HUES48 (cell line): ENCODE results near the gene TNIK.

Experiments used
- H3K27ac ChIP-seq: one replicate; pipeline ENCODE4 v1.7.0; 2013; ENCODE audit warnings: low read depth, low read length, inconsistent platforms
- H3K27me3 ChIP-seq: 2 replicates; pipeline ENCODE4 v1.6.1; 2013; ENCODE audit warnings: mild to moderate bottlenecking, low read length; ENCODE audit not compliant: control insufficient read depth, insufficient read depth
- H3K36me3 ChIP-seq: 2 replicates; pipeline ENCODE4 v1.6.1; 2013; ENCODE audit warnings: low read length; ENCODE audit not compliant: control insufficient read depth, insufficient read depth
- H3K4me1 ChIP-seq: 2 replicates; pipeline ENCODE4 v1.6.1; 2013; ENCODE audit warnings: mild to moderate bottlenecking, low read length; ENCODE audit not compliant: control insufficient read depth, insufficient read depth
- H3K4me3 ChIP-seq: 2 replicates; pipeline ENCODE4 v1.5.1; 2013; ENCODE audit warnings: mild to moderate bottlenecking, low read depth, low read length
- H3K9ac ChIP-seq: 2 replicates; pipeline ENCODE4 v1.6.1; 2013; ENCODE audit warnings: mild to moderate bottlenecking, low read depth, low read length, moderate library complexity
- H3K9me3 ChIP-seq: 2 replicates; pipeline ENCODE4 v1.6.1; 2013; ENCODE audit warnings: low read length; ENCODE audit not compliant: control insufficient read depth, insufficient read depth

TNIK gene

GRCh38 chr3:171088964-171089754 lies 371.0 kb downstream of the TNIK start:
- no peak overlapping the region for H3K9ac ChIP-seq
- no peaks in the 10 kb centered on the region for H3K9me3 ChIP-seq
- no peaks in the 10 kb centered on the region for H3K27me3 ChIP-seq
- H3K27ac ChIP-seq = no peak overlapping the region
- H3K4me1 ChIP-seq = peaks cover 6% of the 10 kb centered on the region; the same call in 1 of the 2 replicates
- no peaks in the 10 kb centered on the region for H3K36me3 ChIP-seq
- H3K4me3 ChIP-seq = no peak overlapping the region

- no peak overlapping the region for H3K4me3 ChIP-seq
- no peaks in the 10 kb centered on the region for H3K27me3 ChIP-seq
- H3K27ac ChIP-seq = no peak overlapping the region
- peaks cover 2% of the 10 kb centered on the region; the same call in 1 of the 2 replicates for H3K4me1 ChIP-seq
- H3K9me3 ChIP-seq = no peaks in the 10 kb centered on the region
- peaks cover 3% of the 10 kb centered on the region; the same call in 1 of the 2 replicates for H3K36me3 ChIP-seq
- H3K9ac ChIP-seq = no peak overlapping the region
Observed at GRCh38 chr3:171088496-171088895, 371.7 kb downstream of the TNIK start.

GRCh38 chr3:171086914-171087313 lies 373.3 kb downstream of the TNIK start:
- Histone ChIP-seq H3K4me3 (no peak overlapping the region), H3K9me3 (no peaks in the 10 kb centered on the region), H3K27ac (no peak overlapping the region), H3K9ac (no peak overlapping the region), H3K27me3 (no peaks in the 10 kb centered on the region), H3K36me3 (peaks cover 3% of the 10 kb centered on the region; the same call in 1 of the 2 replicates), H3K4me1 (no peaks in the 10 kb centered on the region)

GRCh38 chr3:171077261-171077660 lies 382.9 kb downstream of the TNIK start:
- no peaks in the 10 kb centered on the region for H3K36me3 ChIP-seq
- no peaks in the 10 kb centered on the region for H3K27me3 ChIP-seq
- H3K4me3 ChIP-seq = no peak overlapping the region
- H3K9me3 ChIP-seq = no peaks in the 10 kb centered on the region
- H3K27ac ChIP-seq = no peak overlapping the region
- H3K4me1 ChIP-seq = no peaks in the 10 kb centered on the region
- no peak overlapping the region for H3K9ac ChIP-seq

- Histone ChIP-seq H3K4me3 (no peak overlapping the region), H3K27ac (no peak overlapping the region), H3K9me3 (no peaks in the 10 kb centered on the region), H3K36me3 (no peaks in the 10 kb centered on the region), H3K4me1 (no peaks in the 10 kb centered on the region), H3K9ac (no peak overlapping the region), H3K27me3 (no peaks in the 10 kb centered on the region)
Observed at GRCh38 chr3:171072432-171072831, 387.8 kb downstream of the TNIK start.

- Histone ChIP-seq H3K4me1 (no peaks in the 10 kb centered on the region), H3K36me3 (no peaks in the 10 kb centered on the region), H3K4me3 (no peak overlapping the region), H3K9ac (no peak overlapping the region), H3K9me3 (no peaks in the 10 kb centered on the region), H3K27ac (no peak overlapping the region), H3K27me3 (no peaks in the 10 kb centered on the region)
Observed at GRCh38 chr3:171068658-171069057, 391.5 kb downstream of the TNIK start.

GRCh38 chr3:171066206-171066605 lies 394.0 kb downstream of the TNIK start:
- no peaks in the 10 kb centered on the region for H3K27me3 ChIP-seq
- H3K4me3 ChIP-seq = no peak overlapping the region
- no peak overlapping the region for H3K9ac ChIP-seq
- no peaks in the 10 kb centered on the region for H3K36me3 ChIP-seq
- H3K4me1 ChIP-seq = peaks cover 13% of the 10 kb centered on the region
- H3K27ac ChIP-seq = no peak overlapping the region
- no peaks in the 10 kb centered on the region for H3K9me3 ChIP-seq

- Histone ChIP-seq H3K4me1 (peaks cover 18% of the 10 kb centered on the region), H3K9ac (no peak overlapping the region), H3K9me3 (no peaks in the 10 kb centered on the region), H3K27me3 (no peaks in the 10 kb centered on the region), H3K36me3 (no peaks in the 10 kb centered on the region), H3K4me3 (no peak overlapping the region), H3K27ac (no peak overlapping the region)
Observed at GRCh38 chr3:171065732-171066131, 394.5 kb downstream of the TNIK start.

GRCh38 chr3:171064461-171064860 lies 395.7 kb downstream of the TNIK start:
- no peak overlapping the region for H3K9ac ChIP-seq
- no peaks in the 10 kb centered on the region for H3K27me3 ChIP-seq
- no peak overlapping the region for H3K4me3 ChIP-seq
- no peaks in the 10 kb centered on the region for H3K9me3 ChIP-seq
- no peak overlapping the region for H3K27ac ChIP-seq
- H3K36me3 ChIP-seq = no peaks in the 10 kb centered on the region
- H3K4me1 ChIP-seq = peaks cover 18% of the 10 kb centered on the region

GRCh38 chr3:171061749-171062148 lies 398.5 kb downstream of the TNIK start:
- Histone ChIP-seq H3K9ac (no peak overlapping the region), H3K4me3 (0 out of 2 replicates have a peak overlapping the region, but pooled peaks have one; percentile 10)

GRCh38 chr3:171059978-171060377 lies 400.2 kb downstream of the TNIK start:
- no peak overlapping the region for H3K4me3 ChIP-seq
- H3K27me3 ChIP-seq = no peaks in the 10 kb centered on the region
- no peaks in the 10 kb centered on the region for H3K9me3 ChIP-seq
- H3K27ac ChIP-seq = no peak overlapping the region
- no peaks in the 10 kb centered on the region for H3K36me3 ChIP-seq
- peaks cover 18% of the 10 kb centered on the region for H3K4me1 ChIP-seq
- no peak overlapping the region for H3K9ac ChIP-seq

More at GRCh38 chr3:171061749-171062148, 398.5 kb downstream of the TNIK start:
- Histone ChIP-seq H3K36me3 (no peaks in the 10 kb centered on the region), H3K27ac (no peak overlapping the region), H3K9me3 (no peaks in the 10 kb centered on the region), H3K27me3 (no peaks in the 10 kb centered on the region), H3K4me1 (peaks cover 18% of the 10 kb centered on the region)
